ENCODE data around the gene UIMC1.

- TF ChIP-seq CTCF (IDR thresholded peaks at IDR 0.05) (no peak), POLR2AphosphoS5 (IDR thresholded peaks at IDR 0.05; ENCODE audit: insufficient read depth in 1 of 2, low read depth in 1 of 2) (no peak)
These were observed 144.1 kb downstream of the UIMC1 start for GRCh38 chr5:176862330-176862995.

Data from vagina (tissue), 2 donors.